ENCODE results near the gene SRGAP3. TPM values are rescaled to one million over a fixed set of nuclear protein-coding genes. Genes with fewer than 3 reads are reported as not detected.

SRGAP3 gene
- total RNA-seq, 1 experiment from 2014 or later = 5.3 TPM

DNA sequence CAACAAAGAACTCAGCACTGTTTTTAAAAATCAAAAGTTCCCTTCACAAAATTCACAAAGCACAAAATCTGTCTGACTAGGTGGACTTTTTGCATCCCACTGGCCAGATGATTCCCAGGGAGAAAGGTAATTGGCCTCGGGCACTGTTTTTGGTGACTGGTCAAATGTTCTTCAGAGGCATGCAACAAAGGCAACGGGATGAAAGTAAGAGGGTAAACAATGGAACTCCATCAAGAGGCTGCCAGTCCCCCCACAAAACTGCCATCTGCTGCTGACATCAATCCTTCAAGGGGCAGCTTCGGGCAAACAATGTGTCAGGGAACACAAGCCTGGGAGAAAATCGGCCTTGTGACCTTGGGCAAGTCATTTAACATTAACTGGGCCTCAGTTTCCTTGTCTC lies 3.3 kb downstream of the SRGAP3 start:
- Histone ChIP-seq H3K27me3 (ENCODE audit: control insufficient read depth, insufficient read depth, low read length) (peaks cover 2% of the 10 kb centered on the region; the same call in 1 of the 2 replicates), H3K4me3 (ENCODE audit: insufficient read depth, low read depth, low read length) (no peak overlapping the region), H3K36me3 (replicated peaks; ENCODE audit: control insufficient read depth, insufficient read depth, low read length) (no peaks in the 10 kb centered on the region)
- DNase-seq = no peak

DNA sequence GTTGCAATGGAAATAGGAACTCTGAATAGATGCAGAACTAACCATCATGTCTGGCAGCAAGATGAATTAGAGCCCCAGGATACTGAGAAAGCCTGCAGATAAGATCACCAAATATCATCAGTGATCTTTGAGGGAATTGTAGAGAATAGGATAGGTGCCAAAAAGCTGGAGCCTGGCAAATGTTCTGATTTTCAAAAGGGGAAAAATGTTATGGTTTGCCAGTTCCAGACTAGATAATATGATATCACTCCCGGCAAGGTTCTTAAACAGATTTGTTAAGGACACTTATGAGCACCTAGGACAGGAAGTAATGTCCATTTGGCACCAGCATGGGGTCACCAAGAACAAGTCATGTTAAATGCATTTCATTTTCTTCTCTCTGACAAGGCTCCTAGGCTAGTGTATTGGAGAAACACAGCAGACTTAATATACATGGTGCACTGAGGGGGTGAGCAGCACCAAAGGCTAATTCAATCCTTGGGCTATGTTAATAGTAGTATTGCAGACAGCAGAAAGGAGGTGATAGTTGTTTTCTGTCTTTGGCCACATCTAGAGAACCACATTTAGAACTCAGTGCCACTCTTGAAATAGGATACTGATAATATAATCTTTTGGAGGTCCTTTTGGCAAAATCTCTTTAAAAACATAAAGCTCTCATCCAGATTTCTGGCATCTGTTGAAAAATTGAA lies 4.8 kb downstream of the SRGAP3 start:
- H3K36me3 ChIP-seq (replicated peaks; ENCODE audit: control insufficient read depth, insufficient read depth, low read length) = no peaks in the 10 kb centered on the region
- no peak for DNase-seq
- no peak overlapping the region for H3K4me3 ChIP-seq (ENCODE audit: insufficient read depth, low read depth, low read length)
- H3K27me3 ChIP-seq (ENCODE audit: control insufficient read depth, insufficient read depth, low read length) = peaks cover 2% of the 10 kb centered on the region; the same call in 1 of the 2 replicates

DNA sequence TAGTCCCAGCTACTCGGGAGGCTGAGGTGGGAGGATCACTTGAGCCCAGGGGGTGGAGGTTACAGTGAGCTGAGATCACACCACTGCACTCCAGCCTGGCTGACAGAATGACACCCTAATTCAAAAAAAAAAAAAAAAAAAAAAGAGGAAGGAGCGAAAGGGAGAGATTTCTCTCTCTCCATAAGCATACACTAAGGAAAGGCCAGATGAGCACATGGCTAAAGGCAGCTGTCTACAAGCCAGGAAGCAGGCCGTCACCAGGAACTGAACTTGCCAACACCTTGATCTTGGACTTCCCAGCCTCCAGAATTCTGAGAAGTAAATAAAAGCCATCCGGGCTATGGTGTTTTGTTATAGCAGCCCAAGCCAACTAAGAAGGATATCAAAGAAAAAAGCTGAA lies 7.5 kb downstream of the SRGAP3 start:
- H3K4me3 ChIP-seq (ENCODE audit: insufficient read depth, low read depth, low read length) = no peak overlapping the region
- no peak for DNase-seq

DNA sequence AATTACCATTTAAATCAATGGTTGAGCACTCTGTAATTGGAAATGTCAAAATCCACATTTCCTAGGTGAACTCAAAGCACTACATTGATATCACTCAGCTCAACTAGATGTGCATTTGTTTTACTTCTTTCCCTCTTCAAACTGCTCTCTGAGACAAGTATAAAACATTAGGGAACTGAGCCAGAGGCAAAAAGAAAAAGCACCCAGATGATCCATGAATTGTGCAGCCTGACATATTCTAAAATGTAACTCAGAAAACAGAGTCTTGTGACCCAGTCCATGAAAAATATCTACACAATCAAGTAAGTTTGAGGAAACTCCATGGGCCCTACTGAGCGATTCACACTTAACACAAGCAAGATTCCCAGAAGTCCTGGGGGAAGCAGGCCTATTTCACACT lies 9.8 kb downstream of the SRGAP3 start:
- no peak for DNase-seq
- no peaks in the 10 kb centered on the region for H3K36me3 ChIP-seq (replicated peaks; ENCODE audit: control insufficient read depth, insufficient read depth, low read length)
- no peaks in the 10 kb centered on the region for H3K27me3 ChIP-seq (ENCODE audit: control insufficient read depth, insufficient read depth, low read length)
- no peak overlapping the region for H3K4me3 ChIP-seq (ENCODE audit: insufficient read depth, low read depth, low read length)

More for the DNA sequence above, 7.5 kb downstream of the SRGAP3 start:
- Histone ChIP-seq H3K36me3 (replicated peaks; ENCODE audit: control insufficient read depth, insufficient read depth, low read length) (no peaks in the 10 kb centered on the region), H3K27me3 (ENCODE audit: control insufficient read depth, insufficient read depth, low read length) (no peaks in the 10 kb centered on the region)

DNA sequence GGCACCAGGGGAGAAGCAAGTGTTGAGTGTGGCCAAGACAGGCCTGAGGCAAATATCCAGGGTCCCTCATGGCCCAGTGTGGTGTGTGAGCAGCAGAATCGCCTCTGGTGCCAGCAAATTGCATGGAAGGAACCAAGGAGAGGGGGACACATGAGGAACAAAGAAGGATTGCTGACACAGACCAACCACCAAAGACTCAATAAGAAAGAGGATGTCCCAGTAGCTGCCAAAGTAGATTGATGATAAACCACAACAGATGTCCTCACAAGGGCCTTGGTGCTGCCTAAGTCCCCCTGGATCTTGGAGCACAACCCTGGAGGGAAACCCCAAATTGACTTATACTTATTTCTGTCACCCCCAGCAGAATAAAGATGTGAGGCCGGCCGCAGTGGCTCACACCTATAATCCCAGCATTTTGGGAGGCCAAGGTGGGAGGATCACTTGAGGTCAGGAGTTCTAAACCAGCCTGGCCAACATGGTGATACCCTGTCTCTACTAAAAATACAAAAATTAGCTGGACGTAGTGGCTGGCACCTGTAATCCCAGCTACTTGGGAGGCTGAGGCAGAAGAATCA lies 10.6 kb downstream of the SRGAP3 start:
- Histone ChIP-seq H3K36me3 (replicated peaks; ENCODE audit: control insufficient read depth, insufficient read depth, low read length) (no peaks in the 10 kb centered on the region), H3K27me3 (ENCODE audit: control insufficient read depth, insufficient read depth, low read length) (no peaks in the 10 kb centered on the region), H3K4me3 (ENCODE audit: insufficient read depth, low read depth, low read length) (no peak overlapping the region)
- DNase-seq = no peak

DNA sequence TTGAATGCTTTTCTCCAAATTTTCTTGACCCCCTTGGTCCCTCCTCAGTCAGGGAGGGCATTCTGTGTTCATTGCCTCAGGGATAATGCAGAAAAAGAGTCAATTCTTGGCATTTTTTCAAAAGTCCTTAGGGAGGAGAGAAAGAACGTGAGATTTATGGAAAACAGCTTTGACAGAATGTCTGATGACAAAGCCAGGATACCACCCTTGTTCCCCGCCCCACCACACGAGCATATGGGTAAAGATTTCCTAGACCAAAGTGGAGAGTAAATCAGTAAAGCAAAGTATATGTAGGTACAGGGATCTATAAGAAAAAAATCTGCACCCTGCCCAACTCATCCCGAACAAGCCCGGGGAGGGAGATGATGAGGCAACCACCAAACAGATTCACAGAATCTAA lies 11.2 kb downstream of the SRGAP3 start:
- Histone ChIP-seq H3K36me3 (replicated peaks; ENCODE audit: control insufficient read depth, insufficient read depth, low read length) (no peaks in the 10 kb centered on the region), H3K4me3 (ENCODE audit: insufficient read depth, low read depth, low read length) (no peak overlapping the region), H3K27me3 (ENCODE audit: control insufficient read depth, insufficient read depth, low read length) (no peaks in the 10 kb centered on the region)
- DNase-seq = no peak

DNA sequence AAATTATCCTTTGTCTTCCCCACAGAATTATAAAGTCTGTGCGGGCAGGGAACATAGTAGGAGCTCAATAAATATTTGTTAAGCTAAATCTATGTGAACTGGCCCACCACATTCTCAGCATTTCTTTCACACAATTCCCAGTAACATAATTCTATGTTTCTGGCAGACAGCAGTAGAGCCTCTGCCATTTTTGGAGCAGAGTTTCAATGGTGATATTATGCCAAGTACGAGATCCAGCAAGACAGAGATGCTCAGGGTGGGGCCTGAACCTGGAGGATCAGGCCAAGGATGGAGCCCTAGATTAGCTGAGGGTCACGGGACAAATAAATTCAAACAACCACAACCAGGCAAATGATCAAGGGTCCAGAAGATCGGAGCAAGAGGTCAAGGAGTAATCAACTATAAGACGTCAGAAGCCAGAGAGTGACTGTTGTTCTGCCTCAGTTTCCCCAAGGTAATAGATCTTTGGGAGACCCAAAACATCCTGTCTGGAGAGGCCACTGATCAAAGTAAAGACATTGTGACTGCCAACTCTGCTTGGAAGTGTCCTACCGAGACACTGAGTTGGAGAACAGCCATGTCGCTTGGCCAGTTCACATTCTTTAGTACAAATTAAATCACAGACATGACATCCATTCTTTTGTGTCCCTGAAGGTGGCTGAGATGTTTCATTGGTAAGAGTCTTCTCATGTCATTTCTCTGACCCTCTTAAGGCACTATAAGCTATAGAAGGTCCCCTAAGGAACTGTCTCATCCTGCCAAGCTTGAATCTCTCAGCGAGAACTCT lies 15.4 kb downstream of the SRGAP3 start:
- H3K36me3 ChIP-seq (replicated peaks; ENCODE audit: control insufficient read depth, insufficient read depth, low read length) = no peaks in the 10 kb centered on the region
- DNase-seq = no peak
- no peak overlapping the region for H3K4me3 ChIP-seq (ENCODE audit: insufficient read depth, low read depth, low read length)
- H3K27me3 ChIP-seq (ENCODE audit: control insufficient read depth, insufficient read depth, low read length) = no peaks in the 10 kb centered on the region

DNA sequence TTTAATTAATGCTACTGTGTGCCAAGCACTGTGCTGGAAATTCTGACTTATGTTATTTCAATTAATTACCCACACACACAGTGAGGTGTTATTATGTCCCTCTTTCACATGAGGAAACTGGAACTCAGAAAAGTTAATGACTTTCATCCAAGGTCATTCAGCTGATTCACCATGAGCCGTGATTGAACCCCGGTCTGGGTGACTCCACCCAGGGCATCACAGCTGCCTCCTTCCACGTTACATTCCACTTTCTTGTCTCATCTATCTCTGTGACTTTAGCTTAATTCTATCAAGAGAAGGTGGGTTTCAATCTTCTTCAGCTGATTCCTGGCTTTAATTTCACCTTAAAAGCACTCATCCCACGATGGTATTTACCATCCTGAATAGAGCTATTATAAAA lies 16.3 kb downstream of the SRGAP3 start:
- DNase-seq = no peak
- no peak overlapping the region for H3K4me3 ChIP-seq (ENCODE audit: insufficient read depth, low read depth, low read length)
- no peaks in the 10 kb centered on the region for H3K36me3 ChIP-seq (replicated peaks; ENCODE audit: control insufficient read depth, insufficient read depth, low read length)
- no peaks in the 10 kb centered on the region for H3K27me3 ChIP-seq (ENCODE audit: control insufficient read depth, insufficient read depth, low read length)

DNA sequence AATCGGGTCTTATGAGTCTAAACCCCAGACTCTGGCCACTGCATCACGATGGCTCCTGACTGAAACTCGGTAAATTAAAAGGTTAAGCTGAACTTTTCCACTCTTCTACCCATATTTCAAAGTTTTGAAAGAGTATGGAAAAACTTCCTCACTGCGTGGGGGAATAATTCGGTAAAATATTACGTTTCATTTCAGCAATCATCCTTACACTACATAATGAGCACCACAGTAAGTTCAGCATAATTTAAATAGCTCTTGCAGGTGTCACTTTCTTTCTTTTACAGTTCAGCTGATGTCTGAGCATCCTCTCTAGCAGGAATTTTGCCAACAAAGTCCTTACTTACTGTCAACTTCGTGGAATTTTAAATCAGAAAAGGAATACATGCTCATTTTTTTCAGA lies 17.5 kb downstream of the SRGAP3 start:
- H3K27me3 ChIP-seq (ENCODE audit: control insufficient read depth, insufficient read depth, low read length) = no peaks in the 10 kb centered on the region
- no peak for DNase-seq
- H3K4me3 ChIP-seq (ENCODE audit: insufficient read depth, low read depth, low read length) = no peak overlapping the region
- no peaks in the 10 kb centered on the region for H3K36me3 ChIP-seq (replicated peaks; ENCODE audit: control insufficient read depth, insufficient read depth, low read length)

DNA sequence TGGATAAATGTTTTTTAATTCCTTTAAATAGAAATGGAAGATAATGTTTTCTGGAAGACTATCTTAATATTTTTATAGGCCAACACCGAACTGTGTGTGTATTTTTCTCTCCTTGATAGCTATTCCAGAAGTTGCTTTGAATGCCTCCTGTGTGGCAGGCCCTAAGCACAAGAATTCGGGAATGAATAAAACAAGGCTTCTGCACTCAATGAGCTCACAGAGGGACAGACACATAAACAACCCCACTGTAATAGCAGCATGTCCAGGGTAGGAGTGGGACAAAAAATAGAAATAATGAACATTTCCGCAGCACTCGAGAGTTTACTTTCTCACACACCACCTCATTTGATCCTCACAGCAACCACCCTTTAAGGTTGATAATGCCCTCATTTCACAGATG lies 18.0 kb downstream of the SRGAP3 start:
- no peak overlapping the region for H3K4me3 ChIP-seq (ENCODE audit: insufficient read depth, low read depth, low read length)
- no peaks in the 10 kb centered on the region for H3K36me3 ChIP-seq (replicated peaks; ENCODE audit: control insufficient read depth, insufficient read depth, low read length)
- no peak for DNase-seq
- H3K27me3 ChIP-seq (ENCODE audit: control insufficient read depth, insufficient read depth, low read length) = no peaks in the 10 kb centered on the region

DNA sequence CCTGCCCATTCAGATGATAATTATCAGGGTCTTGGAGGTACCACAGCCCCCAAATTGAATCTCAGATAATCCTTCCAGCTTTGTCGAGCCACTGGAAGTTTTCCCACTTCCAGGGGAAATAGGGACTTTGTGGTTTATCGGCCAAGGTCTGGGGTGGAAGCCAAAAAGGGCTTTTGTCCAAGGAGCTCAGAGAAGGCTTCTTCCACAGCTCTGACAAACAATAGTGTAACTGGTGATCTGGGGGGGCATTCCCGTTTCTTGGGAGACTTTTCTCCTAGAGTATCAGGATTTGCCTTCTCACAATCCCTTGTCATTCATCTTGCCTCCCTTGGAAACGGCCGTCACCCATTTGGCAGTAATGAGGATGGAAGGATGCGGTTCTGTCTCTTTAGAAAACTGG lies 18.4 kb downstream of the SRGAP3 start:
- H3K36me3 ChIP-seq (replicated peaks; ENCODE audit: control insufficient read depth, insufficient read depth, low read length) = no peaks in the 10 kb centered on the region
- H3K4me3 ChIP-seq (ENCODE audit: insufficient read depth, low read depth, low read length) = no peak overlapping the region
- DNase-seq = peak; percentile 44
- H3K27me3 ChIP-seq (ENCODE audit: control insufficient read depth, insufficient read depth, low read length) = no peaks in the 10 kb centered on the region

DNA sequence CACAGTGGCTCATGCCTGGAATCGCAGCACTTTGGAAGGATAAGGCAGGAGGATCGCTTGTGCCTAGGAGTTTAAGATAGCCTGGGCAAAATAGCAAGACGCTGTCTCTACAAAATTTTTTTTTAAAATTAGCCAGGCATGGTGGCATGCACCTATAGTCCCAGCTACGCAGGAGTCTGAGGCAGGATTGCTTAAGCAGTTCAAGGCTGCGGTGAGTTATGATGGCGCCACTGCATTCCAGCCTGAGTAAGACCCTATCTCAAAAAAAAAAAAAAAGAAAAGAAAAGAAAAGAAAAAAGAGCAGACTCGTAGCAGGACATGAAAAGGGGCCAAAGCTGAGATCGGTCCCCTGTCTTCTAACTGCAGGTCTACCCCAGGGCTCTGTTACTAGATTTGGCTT lies 18.9 kb downstream of the SRGAP3 start:
- Histone ChIP-seq H3K4me3 (ENCODE audit: insufficient read depth, low read depth, low read length) (no peak overlapping the region), H3K36me3 (replicated peaks; ENCODE audit: control insufficient read depth, insufficient read depth, low read length) (no peaks in the 10 kb centered on the region), H3K27me3 (ENCODE audit: control insufficient read depth, insufficient read depth, low read length) (no peaks in the 10 kb centered on the region)
- DNase-seq = no peak

DNA sequence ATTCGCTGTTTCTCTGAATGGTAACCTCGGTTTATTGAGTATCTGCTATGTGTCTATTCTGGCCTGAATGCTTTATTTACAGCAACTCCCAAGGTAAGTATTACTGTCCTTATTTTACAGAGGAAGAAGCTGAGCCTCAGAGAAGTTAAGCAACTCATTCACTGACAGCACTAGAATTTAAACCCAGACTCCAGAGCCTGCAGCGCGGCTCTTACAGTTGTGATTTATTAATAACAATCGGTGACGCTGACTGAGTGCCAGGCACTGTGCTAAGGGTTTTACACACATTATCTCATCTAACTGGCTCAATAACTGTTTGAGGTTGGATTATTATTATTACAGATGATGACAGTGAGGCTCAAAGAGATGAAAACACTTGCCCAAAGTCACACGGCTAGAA lies 19.6 kb downstream of the SRGAP3 start:
- Histone ChIP-seq H3K36me3 (replicated peaks; ENCODE audit: control insufficient read depth, insufficient read depth, low read length) (no peaks in the 10 kb centered on the region), H3K27me3 (ENCODE audit: control insufficient read depth, insufficient read depth, low read length) (no peaks in the 10 kb centered on the region), H3K4me3 (ENCODE audit: insufficient read depth, low read depth, low read length) (no peak overlapping the region)
- DNase-seq = no peak

DNA sequence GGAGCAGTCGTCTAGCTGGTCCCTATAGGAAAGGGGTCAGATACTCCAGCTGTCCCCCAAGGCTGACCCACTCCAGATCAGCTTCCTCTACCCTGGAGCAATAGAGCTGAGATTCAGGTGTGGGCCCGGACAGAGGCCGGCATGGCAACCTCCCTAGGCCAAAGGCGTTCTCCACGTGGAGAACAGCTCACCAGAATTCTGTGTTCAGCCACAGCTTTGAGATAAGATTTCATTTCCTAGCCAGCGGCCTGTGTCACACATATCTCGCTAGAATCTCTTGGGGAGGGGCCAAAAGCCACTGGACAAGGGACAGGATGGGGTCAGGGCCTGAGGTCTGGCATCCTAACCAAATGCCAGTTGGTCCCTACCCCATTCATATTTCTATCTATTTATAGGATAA lies 20.1 kb downstream of the SRGAP3 start:
- DNase-seq = no peak

DNA sequence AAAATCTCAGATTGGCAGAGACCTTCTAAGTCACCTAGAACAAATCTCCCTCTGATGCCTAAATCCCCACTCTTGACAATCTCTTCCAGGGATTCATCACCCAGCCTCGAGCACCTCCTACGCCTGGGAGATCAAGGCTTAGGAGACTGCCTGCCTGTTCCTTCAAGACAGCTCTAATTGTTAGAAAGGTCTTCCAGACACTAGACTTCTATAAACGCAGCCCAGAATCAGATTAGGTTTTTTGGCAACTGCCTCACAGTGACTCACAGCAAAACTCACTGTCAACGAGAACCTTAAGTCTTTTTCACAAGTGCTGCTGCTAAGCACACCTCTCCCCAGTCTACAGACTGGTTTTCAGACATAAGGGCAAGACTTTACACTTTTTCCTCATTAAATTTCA lies 23.1 kb downstream of the SRGAP3 start:
- H3K36me3 ChIP-seq (replicated peaks; ENCODE audit: control insufficient read depth, insufficient read depth, low read length) = no peaks in the 10 kb centered on the region
- H3K4me3 ChIP-seq (ENCODE audit: insufficient read depth, low read depth, low read length) = no peak overlapping the region
- DNase-seq = no peak

More for the DNA sequence above, 20.1 kb downstream of the SRGAP3 start:
- Histone ChIP-seq H3K27me3 (ENCODE audit: control insufficient read depth, insufficient read depth, low read length) (no peaks in the 10 kb centered on the region), H3K36me3 (replicated peaks; ENCODE audit: control insufficient read depth, insufficient read depth, low read length) (no peaks in the 10 kb centered on the region), H3K4me3 (ENCODE audit: insufficient read depth, low read depth, low read length) (no peak overlapping the region)

More for the DNA sequence above, 23.1 kb downstream of the SRGAP3 start:
- no peaks in the 10 kb centered on the region for H3K27me3 ChIP-seq (ENCODE audit: control insufficient read depth, insufficient read depth, low read length)

All from H7 (cell line).